ENCODE measurements around the gene DMGDH. TPM values are rescaled to one million over a fixed set of nuclear protein-coding genes. Genes with fewer than 3 reads are reported as not detected.

Gene DMGDH
- total RNA-seq, 2 donors from 2014 or later: 0.30 to 1.4 TPM

- no peak overlapping the region for H3K9ac ChIP-seq (ENCODE audit: low read depth in 2 of 2, low read length in 2 of 2)
- H3K4me3 ChIP-seq: no peak overlapping the region
- TF ChIP-seq, protein P1, sequence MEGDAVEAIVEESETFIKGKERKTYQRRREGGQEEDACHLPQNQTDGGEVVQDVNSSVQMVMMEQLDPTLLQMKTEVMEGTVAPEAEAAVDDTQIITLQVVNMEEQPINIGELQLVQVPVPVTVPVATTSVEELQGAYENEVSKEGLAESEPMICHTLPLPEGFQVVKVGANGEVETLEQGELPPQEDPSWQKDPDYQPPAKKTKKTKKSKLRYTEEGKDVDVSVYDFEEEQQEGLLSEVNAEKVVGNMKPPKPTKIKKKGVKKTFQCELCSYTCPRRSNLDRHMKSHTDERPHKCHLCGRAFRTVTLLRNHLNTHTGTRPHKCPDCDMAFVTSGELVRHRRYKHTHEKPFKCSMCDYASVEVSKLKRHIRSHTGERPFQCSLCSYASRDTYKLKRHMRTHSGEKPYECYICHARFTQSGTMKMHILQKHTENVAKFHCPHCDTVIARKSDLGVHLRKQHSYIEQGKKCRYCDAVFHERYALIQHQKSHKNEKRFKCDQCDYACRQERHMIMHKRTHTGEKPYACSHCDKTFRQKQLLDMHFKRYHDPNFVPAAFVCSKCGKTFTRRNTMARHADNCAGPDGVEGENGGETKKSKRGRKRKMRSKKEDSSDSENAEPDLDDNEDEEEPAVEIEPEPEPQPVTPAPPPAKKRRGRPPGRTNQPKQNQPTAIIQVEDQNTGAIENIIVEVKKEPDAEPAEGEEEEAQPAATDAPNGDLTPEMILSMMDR (IDR thresholded peaks at IDR 0.05): no peak
- H3K4me1 ChIP-seq: no peaks in the 10 kb centered on the region
- no peaks in the 10 kb centered on the region for H3K36me3 ChIP-seq
- intact Hi-C loops (cut with DNase I): no loop called here
- H3K9me3 ChIP-seq: no peaks in the 10 kb centered on the region
- no peak overlapping the region for H3K27ac ChIP-seq
- no peak for DNase-seq
- no peaks in the 10 kb centered on the region for H3K27me3 ChIP-seq
Measured at GRCh38 chr5:79062436-79062835, 7.0 kb downstream of the DMGDH start.

GRCh38 chr5:79059674-79060073 lies 9.8 kb downstream of the DMGDH start:
- Histone ChIP-seq H3K4me3 (no peak overlapping the region), H3K9ac (ENCODE audit: low read depth in 2 of 2, low read length in 2 of 2) (no peak overlapping the region), H3K36me3 (no peaks in the 10 kb centered on the region), H3K27me3 (no peaks in the 10 kb centered on the region), H3K9me3 (no peaks in the 10 kb centered on the region), H3K27ac (no peak overlapping the region), H3K4me1 (no peaks in the 10 kb centered on the region)
- intact Hi-C loops (cut with DNase I): no loop called here
- DNase-seq: no peak
- TF ChIP-seq, protein P1 (IDR thresholded peaks at IDR 0.05): no peak

GRCh38 chr5:79056847-79057246 lies 12.6 kb downstream of the DMGDH start:
- no peak for DNase-seq
- H3K36me3 ChIP-seq: no peaks in the 10 kb centered on the region
- TF ChIP-seq, protein P1 (IDR thresholded peaks at IDR 0.05): no peak
- no peak overlapping the region for H3K4me3 ChIP-seq
- H3K27me3 ChIP-seq: no peaks in the 10 kb centered on the region
- no peak overlapping the region for H3K9ac ChIP-seq (ENCODE audit: low read depth in 2 of 2, low read length in 2 of 2)
- intact Hi-C loops (cut with DNase I): no loop called here
- H3K27ac ChIP-seq: no peak overlapping the region
- H3K4me1 ChIP-seq: no peaks in the 10 kb centered on the region
- no peaks in the 10 kb centered on the region for H3K9me3 ChIP-seq

DNA sequence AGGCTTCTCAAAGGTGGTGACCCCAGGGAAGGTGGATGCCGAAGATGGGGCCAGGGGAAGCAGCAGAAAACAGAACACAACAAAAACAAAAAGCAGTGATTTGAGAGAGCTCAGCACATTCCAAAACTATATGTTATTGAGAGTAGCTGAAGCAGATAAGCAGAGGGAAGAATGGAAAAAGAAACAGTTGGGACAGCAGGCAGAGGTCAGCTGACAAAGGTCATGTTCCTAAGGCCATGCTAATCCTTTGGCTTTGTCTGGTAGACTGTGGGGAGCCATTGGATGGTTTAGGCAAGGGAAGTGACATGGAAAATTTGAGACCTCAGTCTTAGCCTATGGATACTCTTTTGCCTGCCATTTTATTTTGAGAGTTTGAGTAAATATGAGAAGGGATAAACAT lies 14.5 kb downstream of the DMGDH start:
- TF ChIP-seq, protein P1 (IDR thresholded peaks at IDR 0.05): no peak
- Histone ChIP-seq H3K27ac (no peak overlapping the region), H3K4me3 (no peak overlapping the region), H3K9ac (ENCODE audit: low read depth in 2 of 2, low read length in 2 of 2) (no peak overlapping the region), H3K9me3 (no peaks in the 10 kb centered on the region), H3K4me1 (no peaks in the 10 kb centered on the region), H3K36me3 (no peaks in the 10 kb centered on the region), H3K27me3 (no peaks in the 10 kb centered on the region)
- DNase-seq: no peak
- intact Hi-C loops (cut with DNase I): no loop called here

- Histone ChIP-seq H3K27me3 (no peaks in the 10 kb centered on the region), H3K27ac (no peak overlapping the region), H3K4me3 (no peak overlapping the region), H3K9ac (ENCODE audit: low read depth in 2 of 2, low read length in 2 of 2) (no peak overlapping the region), H3K36me3 (no peaks in the 10 kb centered on the region), H3K9me3 (no peaks in the 10 kb centered on the region), H3K4me1 (no peaks in the 10 kb centered on the region)
- TF ChIP-seq, protein P1 (IDR thresholded peaks at IDR 0.05): no peak
- no peak for DNase-seq
- intact Hi-C loops (cut with DNase I): no loop called here
Measured at GRCh38 chr5:79053321-79053720, 16.2 kb downstream of the DMGDH start.

GRCh38 chr5:79050498-79050897 lies 19.0 kb downstream of the DMGDH start:
- H3K27ac ChIP-seq: no peak overlapping the region
- no peaks in the 10 kb centered on the region for H3K4me1 ChIP-seq
- H3K9me3 ChIP-seq: no peaks in the 10 kb centered on the region
- intact Hi-C loops (cut with DNase I): no loop called here
- TF ChIP-seq, protein P1 (IDR thresholded peaks at IDR 0.05): no peak
- H3K36me3 ChIP-seq: no peaks in the 10 kb centered on the region
- no peak overlapping the region for H3K9ac ChIP-seq (ENCODE audit: low read depth in 2 of 2, low read length in 2 of 2)
- DNase-seq: no peak
- H3K27me3 ChIP-seq: no peaks in the 10 kb centered on the region
- H3K4me3 ChIP-seq: no peak overlapping the region

Measured in colonic mucosa (tissue), 4 donors.